Activated naive CD4-positive, alpha-beta T cell treated with anti-CD3 and anti-CD28 coated beads, Interleukin-2, amount 50 U/mL, for 16 hours (primary cell): ENCODE results near the gene ENPP3.

ENCODE experiments used
- DNase-seq: peaks from one replicate; pipeline ENCODE4 v3.0.0-alpha.2; 2020

The ENPP3 gene

DNA sequence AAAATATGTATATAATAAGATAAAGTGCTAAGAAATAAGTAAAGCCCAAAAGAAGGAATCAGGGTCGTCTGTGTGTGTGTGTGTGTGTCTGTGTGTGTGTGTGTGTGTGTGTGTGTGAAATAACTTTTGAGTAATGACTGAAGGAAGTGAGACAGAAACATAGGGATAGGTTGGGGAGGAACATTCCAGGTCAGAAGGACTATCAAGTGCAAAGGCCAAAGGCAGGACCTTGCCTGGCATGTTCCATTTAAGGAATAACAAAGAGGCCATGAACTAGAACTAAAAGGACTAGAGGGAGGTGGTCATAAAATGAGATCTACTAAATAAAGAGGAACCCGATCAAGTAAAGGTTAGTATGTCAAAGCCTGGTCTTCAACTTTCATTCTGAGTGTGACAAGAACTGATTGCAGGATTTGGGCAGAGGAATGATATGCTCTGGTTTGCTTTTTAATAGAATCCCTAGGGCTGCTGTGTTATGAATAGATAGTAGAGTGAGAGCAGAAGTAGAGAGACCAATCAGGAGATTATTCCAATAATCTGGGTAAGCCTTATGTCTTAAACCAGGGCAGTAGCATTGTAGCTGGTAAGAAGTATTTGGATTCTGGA is 6.9 kb downstream of the ENPP3 start:
- no peak for DNase-seq

DNA sequence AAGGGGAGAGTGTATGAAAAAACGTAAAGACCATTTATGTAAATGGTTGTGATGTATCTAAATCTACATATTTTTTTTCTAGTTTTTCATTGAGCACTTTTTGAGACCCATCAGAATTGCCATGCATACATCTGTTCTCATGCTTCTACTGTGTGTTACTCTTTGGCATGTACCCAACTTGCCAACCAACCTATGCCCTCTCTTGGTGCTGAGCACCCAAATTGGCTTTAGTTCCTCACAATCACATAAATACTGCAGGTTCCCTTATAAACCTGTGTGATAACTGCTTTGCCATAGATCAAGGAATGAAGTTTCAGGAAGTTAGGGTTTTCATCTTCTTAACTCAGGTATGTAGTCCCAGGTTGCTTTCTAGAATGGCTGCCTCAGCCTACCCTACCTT is 7.8 kb downstream of the ENPP3 start:
- DNase-seq, result no peak

DNA sequence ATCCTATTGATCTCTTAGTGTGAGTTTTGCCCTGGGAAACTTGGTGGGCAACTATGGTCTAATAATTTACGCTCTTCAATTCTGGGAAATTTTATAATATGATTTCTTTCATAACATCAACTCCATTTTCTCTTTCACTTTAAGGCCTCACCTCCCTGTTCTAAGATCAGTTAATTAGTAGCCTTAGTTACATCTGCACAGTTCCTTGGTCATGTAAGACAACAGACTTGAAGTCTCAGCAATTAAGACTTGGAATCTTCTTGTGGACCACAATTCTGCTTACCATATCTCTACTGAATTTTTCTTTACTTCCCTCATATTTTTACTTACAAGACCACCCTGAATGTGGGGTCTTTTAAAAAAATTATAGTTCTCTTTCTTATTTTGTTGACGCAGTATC is 8.7 kb downstream of the ENPP3 start:
- no peak for DNase-seq

DNA sequence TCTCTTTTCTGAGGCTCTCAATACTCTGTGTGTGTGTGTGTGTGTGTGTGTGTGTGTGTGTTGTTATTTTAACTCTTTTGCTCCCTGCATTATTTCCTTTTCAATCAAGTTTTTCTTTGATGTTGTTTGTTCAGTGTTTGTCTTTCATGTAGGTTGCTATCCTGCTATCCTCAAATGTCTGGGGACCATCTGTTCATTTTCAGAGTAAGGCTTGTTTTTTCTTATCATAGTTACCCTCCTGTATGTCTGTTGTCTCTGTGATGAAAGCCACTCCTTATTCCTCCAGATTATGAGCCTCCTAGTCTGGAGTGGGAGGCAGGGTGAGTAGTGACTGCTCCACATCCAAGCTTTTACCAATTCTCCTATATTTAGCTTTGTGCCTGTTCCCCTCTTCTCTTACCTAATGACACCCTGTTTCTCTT is 9.2 kb downstream of the ENPP3 start:
- no peak for DNase-seq

DNA sequence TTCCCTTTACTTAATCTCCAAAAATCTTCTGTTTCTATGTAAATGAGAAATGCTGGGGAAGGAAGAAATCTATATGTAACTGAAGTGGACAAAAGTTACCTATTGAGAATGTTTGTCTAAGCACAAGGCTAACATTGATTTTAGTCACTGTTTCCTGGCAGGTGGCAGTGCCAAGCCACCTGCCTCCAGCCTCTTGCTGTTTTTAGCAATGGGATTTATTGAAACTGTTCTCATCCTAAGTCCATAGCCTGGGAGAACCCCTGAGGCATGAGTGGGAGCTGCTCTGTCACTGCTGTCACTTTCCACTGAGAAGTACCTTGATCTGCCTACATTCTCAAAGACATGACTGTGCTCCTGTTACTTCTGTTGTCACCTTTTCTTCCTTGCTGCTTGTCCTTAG is 14.7 kb downstream of the ENPP3 start:
- no peak for DNase-seq

DNA sequence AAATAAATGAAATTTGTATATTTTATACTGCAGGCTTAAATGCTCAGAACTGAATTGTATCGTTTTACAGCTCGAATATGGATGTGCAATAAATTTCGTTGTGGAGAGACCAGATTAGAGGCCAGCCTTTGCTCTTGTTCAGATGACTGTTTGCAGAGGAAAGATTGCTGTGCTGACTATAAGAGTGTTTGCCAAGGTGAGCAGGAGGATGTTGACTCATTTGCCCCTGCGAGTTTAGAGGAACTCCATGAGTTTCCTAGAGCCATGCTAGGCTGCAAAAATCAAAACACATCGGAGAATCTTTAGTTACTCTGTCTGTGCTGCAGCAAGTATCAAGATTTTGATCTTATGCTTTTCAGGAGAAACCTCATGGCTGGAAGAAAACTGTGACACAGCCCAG is 15.4 kb downstream of the ENPP3 start:
- no peak for DNase-seq

DNA sequence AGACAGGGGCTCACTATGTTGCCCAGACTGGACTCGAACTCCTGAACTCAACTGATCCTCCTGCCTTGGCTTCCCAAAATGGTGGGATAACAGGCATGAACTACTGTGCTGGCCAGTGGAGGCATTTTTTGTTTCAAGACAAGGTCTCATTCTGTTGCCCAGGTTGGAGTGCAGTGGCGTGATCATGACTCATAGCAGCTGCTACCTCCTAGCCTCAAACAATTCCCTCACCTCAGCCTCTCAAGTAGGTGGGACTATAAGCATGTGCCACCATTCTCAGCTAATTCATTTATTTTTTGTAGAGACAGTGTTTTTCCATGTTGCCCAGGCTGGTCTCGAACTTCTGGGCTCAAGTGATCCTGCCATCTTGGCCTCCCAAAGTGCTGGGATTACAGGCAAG is 17.2 kb downstream of the ENPP3 start:
- DNase-seq, result no peak

DNA sequence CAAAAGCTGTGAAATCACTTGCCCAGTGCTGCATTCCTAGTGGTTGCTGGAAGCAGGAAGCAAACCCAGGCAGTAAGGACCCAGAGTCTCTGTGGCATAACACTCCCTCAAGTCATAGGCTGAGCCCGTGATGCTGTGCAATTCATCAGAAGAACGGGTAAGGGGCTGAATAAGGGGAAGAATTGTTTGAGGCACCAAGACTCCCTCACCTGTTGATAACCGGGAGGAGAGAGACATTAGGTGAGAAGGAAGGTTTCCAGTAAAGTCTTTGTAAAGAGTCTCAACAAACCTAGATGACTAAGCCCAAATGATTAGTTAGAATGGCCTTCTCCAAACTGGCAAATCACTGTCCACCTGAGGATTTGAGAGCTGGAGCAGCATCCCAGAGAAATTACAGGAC is 18.3 kb downstream of the ENPP3 start:
- no peak for DNase-seq

DNA sequence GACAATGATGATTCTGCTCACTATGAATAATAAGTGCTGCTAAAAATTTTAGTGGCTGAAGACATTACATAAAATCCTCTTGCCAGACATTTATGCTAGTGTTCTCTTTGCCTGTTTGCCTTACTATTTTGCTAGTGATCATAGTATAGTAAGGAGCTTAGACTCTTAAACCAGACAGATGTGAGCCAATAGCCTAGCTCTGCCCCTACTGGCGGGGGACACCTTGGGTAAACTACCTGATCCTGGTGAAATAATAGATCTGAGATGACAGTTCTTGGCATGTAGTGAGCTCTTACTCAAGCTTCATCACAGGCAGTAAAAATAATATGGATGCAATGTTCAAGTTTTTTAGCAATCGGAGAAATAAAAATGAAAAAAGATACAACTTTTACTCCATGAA is 18.8 kb downstream of the ENPP3 start:
- no peak for DNase-seq

DNA sequence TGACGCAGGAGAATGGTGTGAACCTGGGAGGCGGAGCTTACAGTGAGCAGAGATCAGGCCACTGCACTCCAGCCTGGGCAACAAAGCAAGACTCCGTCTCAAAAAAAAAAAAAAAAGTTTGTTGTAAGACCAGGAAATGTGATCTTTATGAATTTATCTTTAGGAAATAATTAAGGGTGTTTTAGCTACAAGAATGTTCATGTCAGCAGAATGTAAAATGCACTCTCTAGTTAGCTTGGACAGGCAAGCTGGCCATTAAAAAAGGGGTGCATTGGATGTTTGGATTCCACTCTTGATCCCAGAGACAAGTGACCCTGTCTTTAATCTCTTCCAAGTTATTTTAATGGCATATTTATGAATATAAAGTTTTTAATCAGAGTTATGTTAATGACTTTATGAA is 19.6 kb downstream of the ENPP3 start:
- DNase-seq, result no peak

DNA sequence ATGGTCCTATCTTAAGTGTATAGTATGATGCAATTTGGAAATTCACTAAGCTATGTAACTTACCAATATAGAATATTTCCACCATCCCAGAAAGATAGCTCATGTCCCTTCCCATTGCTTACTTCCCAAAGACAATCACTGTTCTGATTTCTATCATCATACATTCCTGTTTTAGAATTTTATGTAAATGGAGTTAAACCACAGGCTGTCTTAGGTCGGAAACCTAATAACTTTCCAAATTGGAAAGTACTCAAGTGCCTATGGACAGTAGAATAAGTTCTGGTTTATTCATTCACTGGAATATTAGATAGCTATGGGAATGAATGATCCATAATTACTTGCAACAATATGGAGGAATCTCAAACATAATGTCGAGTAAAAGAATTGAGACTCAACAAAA is 20.1 kb downstream of the ENPP3 start:
- DNase-seq, result no peak

DNA sequence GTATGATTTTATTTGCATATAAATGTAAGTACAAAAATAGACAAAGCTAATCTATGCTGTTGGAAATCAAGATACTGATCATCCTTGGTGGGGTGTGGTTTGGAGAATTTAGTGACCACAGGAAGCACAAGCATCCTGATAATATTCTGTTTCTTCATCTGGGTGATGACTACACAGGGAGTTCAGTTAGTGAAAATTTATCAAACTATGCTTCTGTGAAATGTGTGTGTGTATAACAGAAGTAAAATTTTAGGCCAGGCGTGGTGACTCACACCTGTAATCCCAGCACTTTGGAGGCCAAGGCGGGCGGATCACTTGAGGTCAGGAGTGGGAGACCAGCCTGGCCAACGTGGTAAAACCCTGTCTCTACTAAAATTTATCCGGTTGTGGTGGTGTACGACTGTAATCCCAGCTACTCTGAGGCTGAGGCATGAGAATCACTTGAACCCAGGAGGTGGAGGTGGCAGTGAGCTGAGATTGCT is 20.6 kb downstream of the ENPP3 start:
- no peak for DNase-seq

DNA sequence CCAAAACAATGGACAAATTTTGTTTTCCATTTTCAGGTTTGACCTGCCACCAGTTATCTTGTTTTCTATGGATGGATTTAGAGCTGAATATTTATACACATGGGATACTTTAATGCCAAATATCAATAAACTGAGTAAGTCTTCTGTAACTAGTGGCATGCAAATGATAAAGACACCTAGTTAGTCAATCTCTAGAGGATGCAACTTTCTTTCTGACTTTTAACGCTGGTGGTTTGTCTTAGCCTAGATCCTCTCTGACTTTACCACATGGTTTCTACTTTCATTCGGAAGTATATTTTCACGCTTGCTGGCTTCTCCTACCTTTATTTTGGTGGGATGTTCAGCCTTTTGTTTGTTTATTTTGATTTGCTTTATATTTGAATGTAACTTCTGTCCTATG is 21.2 kb downstream of the ENPP3 start:
- no peak for DNase-seq

DNA sequence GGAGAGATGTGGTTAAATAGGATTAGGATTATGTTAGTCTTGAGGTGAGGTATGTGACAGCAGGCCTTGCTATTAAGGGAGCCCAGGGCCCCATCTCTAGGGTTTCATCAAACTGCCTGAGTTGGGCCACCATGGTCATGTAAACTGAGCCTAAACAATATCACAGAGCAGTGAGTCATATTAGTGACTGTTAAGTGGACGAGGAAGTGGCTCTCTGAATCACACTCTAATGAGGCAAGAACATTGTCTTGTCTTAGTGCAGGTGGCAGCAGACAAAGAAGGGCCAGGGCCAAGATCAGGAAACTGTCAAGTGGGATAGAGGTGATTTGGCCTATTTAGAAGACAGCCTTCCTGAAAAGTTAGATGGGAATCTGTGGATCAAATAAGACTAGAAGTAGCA is 23.1 kb downstream of the ENPP3 start:
- no peak for DNase-seq

DNA sequence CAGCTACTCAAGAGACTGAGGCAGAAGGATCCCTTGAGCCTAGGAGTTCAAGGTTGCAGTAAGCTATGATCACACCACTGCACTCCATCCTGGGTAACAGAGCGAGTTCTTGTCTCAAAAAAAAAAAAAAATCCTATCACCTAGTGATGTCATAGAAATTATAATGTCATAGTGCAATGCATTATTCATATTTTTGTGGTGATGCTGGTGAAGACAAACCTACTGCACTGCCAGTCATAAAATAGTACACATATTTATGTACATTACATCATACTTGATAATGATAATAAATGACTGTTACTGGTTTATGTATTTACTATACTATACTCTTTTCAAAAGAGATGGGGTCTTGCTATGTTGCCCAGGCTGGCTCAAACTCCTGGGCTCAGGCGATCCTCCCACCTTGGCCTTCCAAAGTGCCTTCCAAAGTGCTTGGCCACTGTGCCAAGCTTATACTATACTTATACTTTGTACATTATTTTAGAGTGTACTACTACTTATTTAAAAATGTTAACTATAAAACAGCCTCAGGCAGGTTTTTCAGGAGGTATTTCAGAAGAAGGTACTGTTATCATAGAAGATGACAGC is 26.6 kb downstream of the ENPP3 start:
- no peak for DNase-seq

DNA sequence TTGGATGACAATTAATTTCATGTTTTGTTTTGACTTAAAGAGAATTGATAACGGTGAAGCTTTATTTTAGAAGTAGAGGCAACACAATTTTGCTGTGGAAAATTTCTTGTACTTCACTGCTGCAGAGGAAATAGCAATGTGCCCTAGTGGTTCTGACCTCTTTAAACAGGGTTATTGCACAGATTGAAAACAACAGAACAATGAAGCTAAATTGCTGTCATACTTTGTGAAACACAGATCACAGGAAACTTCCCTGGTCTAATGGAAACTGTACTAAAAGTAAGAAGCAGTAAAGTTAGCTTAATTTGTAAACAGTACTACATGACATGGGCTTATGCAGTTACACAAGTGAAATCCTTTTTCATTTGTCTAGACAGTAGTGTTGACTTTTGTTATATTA is 32.8 kb downstream of the ENPP3 start:
- no peak for DNase-seq

DNA sequence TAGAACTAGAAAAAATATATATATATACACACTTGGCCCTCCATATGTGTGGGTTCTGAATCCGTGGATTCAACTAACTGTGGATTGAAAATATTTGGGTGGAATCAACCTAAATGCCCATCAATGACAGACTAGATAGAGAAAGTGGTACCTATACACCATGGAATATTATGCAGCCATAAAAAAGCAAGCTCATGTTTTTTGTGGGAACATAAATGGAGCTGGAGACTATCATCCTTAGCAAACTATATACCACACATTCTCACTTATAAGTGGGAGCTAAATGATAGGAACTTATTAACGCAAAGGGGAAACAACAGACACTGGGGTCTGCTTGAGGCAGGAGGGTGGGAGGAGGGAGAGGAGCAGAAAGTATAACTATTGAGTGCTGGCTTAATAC is 36.1 kb downstream of the ENPP3 start:
- no peak for DNase-seq

DNA sequence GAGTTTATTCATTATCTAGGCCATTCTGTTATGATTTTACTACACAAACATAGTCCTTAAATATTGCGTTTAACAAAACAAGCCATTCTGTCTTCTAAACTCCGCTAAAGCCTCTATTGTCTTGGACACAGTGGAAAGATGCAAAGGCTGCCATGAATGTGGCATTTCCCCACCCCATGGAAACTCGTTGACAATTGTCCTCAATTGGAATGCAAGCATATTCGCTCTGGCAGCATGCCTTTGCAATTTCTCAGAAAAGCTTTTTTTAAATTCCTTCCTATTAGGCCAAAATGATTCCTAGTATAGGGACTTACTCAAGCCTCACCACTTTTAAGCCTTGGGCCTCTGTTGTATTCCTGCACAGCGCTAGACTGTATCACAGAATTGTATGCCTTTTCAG is 41.3 kb downstream of the ENPP3 start:
- DNase-seq, result no peak

DNA sequence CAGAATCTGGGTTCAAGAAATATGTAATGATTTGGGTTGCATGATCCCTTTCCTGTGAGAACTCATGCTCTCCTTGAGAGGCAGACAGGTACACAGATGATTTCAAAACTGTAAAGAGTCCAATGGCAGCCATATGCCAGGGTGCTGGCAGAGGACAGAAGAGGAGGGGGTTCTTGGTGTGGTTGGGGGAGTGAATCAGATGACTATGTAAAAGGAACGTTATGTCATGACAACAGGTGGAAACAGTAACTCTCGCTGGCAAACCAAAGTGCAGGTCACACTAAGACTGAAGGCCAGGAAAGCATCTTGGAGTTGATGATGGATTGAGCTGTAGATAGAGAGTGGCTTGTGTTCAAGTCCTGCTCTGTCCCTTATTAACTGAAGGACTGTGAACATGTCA is 43.8 kb downstream of the ENPP3 start:
- DNase-seq, result no peak

DNA sequence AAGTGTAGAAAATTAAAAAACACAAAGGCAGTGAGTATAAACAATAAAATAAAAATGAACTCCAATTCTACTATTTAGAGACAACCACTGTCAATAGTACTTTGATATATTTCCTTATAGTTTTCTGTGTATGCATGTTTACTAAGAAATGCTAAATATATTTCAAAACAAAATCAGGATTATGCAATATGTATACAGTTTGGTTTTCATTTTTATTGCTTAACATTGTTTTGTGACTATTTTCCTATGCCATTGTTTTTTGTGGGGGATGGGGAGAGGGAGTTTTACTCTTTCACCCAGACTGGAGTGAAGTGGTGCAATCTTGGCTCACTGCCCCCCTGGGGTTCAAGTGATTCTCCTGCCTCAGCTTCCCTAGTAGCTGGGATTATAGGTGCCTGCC is 44.5 kb downstream of the ENPP3 start:
- DNase-seq, result no peak

DNA sequence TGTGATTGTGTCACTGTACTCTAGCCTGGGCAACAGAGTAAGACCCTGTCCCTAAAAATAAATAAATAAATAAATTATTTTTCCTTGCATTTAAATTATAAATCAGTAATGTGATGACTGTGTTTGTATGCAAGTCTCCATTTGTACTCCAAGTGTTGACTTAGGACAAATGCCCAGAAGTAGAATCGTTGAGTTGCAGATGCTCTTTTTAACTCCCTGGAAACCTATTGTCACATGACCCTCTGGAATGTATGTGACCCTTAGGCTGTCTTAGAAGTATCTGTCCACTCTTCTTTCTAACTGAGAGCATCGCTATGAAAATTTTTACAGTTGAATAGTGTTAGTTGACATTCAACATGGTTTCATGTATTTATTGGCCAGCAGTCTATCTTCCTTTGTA is 45.3 kb downstream of the ENPP3 start:
- DNase-seq, result no peak

DNA sequence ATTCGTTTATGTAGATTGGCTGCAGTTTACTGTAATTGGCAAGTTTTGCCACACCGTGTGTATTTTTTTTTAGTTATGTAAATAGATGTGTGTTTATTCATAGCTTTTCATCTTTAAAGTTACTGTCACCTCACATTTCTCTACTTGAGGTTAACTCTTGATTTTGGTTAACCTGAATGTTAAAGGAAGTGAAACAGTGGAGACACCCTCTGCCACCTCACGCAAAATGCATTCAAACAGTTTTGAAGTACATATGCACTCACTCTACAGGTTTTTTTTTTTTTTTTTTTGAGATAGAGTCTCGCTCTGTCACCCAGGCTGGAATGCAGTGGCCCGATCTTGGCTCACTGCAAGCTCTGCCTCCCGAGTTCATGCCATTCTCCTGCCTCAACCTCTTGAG is 46.4 kb downstream of the ENPP3 start:
- DNase-seq, result no peak

DNA sequence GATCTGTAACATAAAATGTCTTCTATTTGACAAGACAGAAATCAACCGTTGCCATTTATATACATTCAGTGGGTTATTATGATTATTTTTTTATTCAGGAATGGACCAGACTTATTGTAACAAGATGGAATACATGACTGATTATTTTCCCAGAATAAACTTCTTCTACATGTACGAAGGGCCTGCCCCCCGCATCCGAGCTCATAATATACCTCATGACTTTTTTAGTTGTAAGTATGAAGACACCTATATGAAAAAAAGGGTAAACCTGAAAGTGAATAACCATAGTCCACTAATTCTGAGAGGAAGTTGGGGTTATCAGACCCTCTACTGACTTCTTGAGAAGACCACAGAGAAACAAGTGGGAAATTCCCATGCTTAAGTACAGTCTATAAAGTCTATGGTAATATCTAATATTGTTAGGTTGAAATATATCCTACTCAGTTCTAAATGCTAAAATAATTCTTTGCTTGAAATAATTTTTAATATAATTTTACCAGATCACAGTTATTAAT is 48.2 kb downstream of the ENPP3 start:
- no peak for DNase-seq

DNA sequence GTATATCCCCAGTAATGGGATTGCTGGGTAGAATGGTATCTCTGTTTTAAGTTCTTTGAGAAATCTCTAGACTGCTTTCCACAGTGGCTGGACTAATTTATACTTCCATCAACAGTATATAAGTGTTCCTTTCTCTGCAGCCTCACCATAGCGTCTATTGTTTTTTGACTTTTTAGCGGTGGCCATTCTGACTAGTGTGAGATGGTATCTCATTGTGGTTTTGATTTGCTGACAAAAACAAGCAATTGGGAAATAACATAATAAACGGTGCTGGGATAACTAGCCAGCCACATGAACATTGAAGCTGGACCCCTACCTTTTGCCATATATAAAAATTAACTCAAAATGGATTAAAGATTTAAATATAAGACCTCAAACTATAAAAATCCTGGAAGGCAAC is 49.9 kb downstream of the ENPP3 start:
- DNase-seq, result no peak

DNA sequence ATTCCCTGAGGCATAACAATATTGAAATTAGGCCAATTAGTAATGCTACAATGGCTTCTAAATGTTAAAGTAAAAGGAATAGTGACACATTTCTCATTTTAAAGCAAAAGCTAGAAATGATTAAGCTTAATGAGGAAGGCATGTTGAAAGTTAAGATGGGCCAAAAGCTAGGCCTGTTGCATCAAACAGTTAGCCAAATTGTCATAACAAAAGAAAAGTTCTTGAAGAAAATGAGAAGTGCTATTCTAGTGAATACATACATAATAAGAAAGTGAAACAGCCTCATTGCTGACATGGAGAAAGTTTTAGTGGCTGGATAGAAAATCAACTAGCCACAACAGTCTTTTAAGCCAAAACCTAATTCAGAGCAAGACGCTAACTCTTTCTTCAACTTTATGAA is 51.2 kb downstream of the ENPP3 start:
- no peak for DNase-seq
